ENCODE data around the gene NCOA7. TPM values are rescaled to one million over a fixed set of nuclear protein-coding genes. Genes with fewer than 3 reads are reported as not detected.

Gene NCOA7
- total and polyA plus RNA-seq, 12 donors: 4.2 to 21.3 (median 10.3) TPM

DNA sequence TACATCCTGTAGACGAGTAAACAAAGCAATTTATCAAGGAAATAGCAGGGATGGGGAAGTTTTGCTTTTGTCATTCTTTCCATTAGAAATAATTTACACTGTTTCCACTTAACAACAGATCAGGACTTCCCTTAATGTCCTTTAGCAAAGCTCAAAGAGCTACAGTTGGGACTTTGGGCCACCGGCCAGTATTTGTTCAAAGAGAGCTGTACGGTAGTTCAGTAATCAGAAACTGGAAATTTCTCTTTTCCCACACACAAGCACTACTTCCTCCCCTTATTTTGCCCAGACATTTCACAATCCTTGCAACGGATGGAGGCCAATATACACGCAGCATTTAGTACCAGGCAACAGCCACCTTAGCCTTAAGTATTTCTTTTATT is 153.7 kb downstream of the NCOA7 start:
- peak; percentile 51 to 74 for DNase-seq
- 31 to 41% methylated on average over 5 of the region's 5 CpGs for WGBS, 2 donors
- TF ChIP-seq, protein P1, sequence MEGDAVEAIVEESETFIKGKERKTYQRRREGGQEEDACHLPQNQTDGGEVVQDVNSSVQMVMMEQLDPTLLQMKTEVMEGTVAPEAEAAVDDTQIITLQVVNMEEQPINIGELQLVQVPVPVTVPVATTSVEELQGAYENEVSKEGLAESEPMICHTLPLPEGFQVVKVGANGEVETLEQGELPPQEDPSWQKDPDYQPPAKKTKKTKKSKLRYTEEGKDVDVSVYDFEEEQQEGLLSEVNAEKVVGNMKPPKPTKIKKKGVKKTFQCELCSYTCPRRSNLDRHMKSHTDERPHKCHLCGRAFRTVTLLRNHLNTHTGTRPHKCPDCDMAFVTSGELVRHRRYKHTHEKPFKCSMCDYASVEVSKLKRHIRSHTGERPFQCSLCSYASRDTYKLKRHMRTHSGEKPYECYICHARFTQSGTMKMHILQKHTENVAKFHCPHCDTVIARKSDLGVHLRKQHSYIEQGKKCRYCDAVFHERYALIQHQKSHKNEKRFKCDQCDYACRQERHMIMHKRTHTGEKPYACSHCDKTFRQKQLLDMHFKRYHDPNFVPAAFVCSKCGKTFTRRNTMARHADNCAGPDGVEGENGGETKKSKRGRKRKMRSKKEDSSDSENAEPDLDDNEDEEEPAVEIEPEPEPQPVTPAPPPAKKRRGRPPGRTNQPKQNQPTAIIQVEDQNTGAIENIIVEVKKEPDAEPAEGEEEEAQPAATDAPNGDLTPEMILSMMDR (IDR thresholded peaks at IDR 0.05): no peak
- ATAC-seq: peak; percentile 73 to 89 (median 83)
- no peaks in the 10 kb centered on the region for H3K36me3 ChIP-seq
- intact Hi-C loops (cut with DNase I): loop anchor here in 1 of 10 donors (10.0 kb wide), 1 partner anchor 70 kb away; no protein-coding TSS in a partner anchor
- H3K27ac ChIP-seq: peak overlapping the region in 7 of 10 donors; percentile 14 to 72 (median 50)
- peaks cover 0 to 56% (median 18%) of the 10 kb centered on the region in 9 donors for H3K4me1 ChIP-seq
- H3K4me3 ChIP-seq: no peak overlapping the region
- H3K27me3 ChIP-seq: peaks cover 0 to 4% (median 0%) of the 10 kb centered on the region in 7 donors
- no peaks in the 10 kb centered on the region for H3K9me3 ChIP-seq

DNA sequence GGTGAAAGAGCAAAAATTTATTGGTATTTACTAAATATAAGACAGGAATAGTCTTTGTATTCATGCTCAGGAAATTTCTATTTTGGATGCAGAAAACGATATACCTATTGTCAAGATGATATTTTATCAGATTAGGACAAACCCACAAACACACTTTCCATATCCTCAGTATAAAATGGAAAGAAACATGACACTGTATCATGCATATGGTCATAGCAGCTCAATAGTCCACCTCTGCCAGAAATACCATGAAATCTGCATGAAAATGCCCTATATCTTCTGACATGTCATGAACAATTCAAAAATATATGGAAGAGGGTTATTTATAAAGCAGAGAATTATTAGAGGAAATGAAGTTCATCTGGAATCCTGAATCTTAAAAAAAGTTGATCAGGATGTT is 154.1 kb downstream of the NCOA7 start:
- 46 to 61% methylated on average over 1 of the region's 1 CpG for WGBS, 2 donors
- Histone ChIP-seq H3K36me3 (no peaks in the 10 kb centered on the region), H3K27ac (peak overlapping the region in 7 of 10 donors; percentile 14 to 72 (median 50)), H3K4me3 (no peak overlapping the region), H3K4me1 (peaks cover 0 to 56% (median 18%) of the 10 kb centered on the region in 9 donors), H3K27me3 (no peaks in the 10 kb centered on the region), H3K9me3 (no peaks in the 10 kb centered on the region)
- TF ChIP-seq, protein P1 (IDR thresholded peaks at IDR 0.05): no peak
- DNase-seq: no peak
- intact Hi-C loops (cut with DNase I): loop anchor here in 1 of 10 donors (10.0 kb wide), 1 partner anchor 70 kb away; no protein-coding TSS in a partner anchor
- no peak for ATAC-seq

DNA sequence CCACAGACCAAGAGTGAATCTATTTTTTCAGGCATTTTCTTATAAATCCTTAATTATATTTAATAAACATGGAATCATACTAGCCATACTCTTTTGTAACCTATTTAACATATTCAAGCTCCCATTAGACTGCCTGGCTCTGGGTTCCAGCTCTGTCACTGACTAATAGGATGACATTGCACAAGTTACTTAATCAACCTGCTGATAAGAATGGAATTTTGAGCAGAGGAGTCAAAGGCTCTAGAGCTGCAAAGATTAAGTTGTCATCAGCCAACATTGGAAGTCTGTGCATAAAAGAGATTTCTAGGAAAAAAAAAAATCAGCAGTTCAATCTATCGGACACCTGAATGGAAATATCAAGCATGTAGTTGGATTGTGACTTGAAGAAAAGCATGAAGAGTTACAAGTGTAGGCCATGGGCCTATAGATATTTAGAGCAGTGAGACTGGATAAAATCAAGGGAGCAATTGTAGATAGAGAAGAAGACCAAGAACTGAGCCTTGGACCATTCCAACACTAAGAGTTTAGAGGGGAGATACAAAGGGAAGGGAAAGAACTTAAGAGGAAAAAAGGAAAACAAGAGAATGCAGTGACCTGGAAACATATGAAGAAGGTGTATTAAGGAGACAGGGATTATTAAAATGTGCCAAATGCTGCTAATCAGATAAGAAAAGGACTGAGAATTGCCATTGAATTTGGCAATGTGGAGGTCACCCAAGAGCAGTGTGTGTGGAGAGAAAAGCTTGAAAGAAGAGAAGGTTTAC is 154.8 kb downstream of the NCOA7 start:
- Histone ChIP-seq H3K4me1 (peaks cover 0 to 54% (median 18%) of the 10 kb centered on the region in 9 donors), H3K27ac (peak overlapping the region in 7 of 10 donors; percentile 37 to 72 (median 55)), H3K9me3 (no peaks in the 10 kb centered on the region), H3K36me3 (no peaks in the 10 kb centered on the region), H3K4me3 (no peak overlapping the region), H3K27me3 (no peaks in the 10 kb centered on the region)
- WGBS, 2 donors: 48 to 51% methylated on average over 1 of the region's 1 CpG
- intact Hi-C loops (cut with DNase I): loop anchor here in 1 of 10 donors (10.0 kb wide), 1 partner anchor 71 kb away; no protein-coding TSS in a partner anchor
- TF ChIP-seq, protein P1 (IDR thresholded peaks at IDR 0.05): no peak
- ATAC-seq: peak in 2 of 8 donors; percentile 24 to 56
- no peak for DNase-seq

DNA sequence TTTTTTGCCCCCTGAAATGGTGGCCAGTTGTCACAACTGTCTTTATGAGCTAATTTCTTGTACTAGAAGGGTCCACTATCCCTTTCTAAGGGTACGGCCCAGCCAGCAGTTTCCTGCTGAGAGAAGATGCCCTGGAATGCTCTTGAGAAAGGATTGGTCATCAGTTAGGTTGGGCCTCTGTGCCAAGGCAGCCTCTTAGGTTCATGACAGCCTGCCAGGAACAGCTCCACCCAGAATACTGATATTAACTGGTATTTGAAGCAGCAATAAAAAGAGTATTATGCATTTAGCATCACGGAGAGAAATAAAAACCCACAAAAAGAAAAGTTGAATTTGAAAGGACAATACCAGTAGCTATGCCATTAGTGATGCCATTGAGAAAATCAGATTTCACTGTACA is 156.9 kb downstream of the NCOA7 start:
- ATAC-seq: no peak

More for the DNA sequence above, 156.9 kb downstream of the NCOA7 start:
- no peak overlapping the region for H3K4me3 ChIP-seq
- TF ChIP-seq, protein P1 (IDR thresholded peaks at IDR 0.05): no peak
- H3K9me3 ChIP-seq: no peaks in the 10 kb centered on the region
- peaks cover 0 to 47% (median 18%) of the 10 kb centered on the region in 9 donors for H3K4me1 ChIP-seq
- intact Hi-C loops (cut with DNase I): loop anchor here in 1 of 10 donors (10.0 kb wide), 1 partner anchor 73 kb away; no protein-coding TSS in a partner anchor
- H3K27me3 ChIP-seq: no peaks in the 10 kb centered on the region
- H3K36me3 ChIP-seq: no peaks in the 10 kb centered on the region
- no peak for DNase-seq
- H3K27ac ChIP-seq: no peak overlapping the region
- WGBS, 2 donors: 79 to 88% methylated on average over 2 of the region's 2 CpGs
